ENCODE measurements around the gene PUS7.

DNA sequence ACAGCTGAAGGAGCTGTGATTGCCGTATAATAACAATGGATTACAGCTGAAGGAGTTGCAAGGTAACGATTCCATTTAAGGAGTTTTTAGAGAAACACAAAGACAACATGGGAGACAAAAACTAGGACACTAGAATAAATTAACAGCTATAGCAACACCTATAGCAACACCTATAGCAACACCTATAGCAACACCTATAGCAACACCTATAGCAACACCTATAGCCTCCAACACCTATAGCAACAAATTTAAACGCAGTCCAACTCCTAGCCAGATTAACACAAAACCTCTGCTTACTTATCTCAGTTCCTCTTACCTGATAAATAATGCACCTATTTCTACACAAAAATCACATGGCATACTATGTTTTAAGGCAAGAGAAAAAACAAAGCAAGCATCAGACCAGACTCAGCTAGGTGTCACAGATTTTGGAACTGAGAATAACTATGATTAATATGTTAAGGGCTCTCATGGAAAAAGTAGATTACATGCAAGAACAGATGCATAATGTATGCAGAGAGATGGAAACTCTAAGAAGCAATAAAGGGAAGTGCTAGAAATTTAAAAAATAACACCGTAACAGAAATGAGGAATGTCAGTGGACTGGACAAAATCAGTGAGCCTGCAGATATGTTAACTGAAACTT lies 77.6 kb downstream of the PUS7 start:
- no peak for TF ChIP-seq EZH2 (IDR thresholded peaks at IDR 0.05; ENCODE audit: insufficient read depth, poor library complexity, severe bottlenecking)
- TF ChIP-seq EZH2phosphoT487 (IDR thresholded peaks at IDR 0.05; ENCODE audit: insufficient read depth, low read depth) = no peak
